HG02870 (cell line): ENCODE data around the gene CWF19L1.

Experiments
- ATAC-seq: cut with Tn5 transposase; IDR thresholded peaks from one replicate; pipeline ENCODE4 v1.9.1; 2021; ENCODE audit warnings: mild to moderate bottlenecking, moderate library complexity; ENCODE audit not compliant: unreplicated experiment

Gene CWF19L1

GRCh38 chr10:100184426-100184825 is 83.0 kb downstream of the CWF19L1 start:
- no peak for ATAC-seq

GRCh38 chr10:100183481-100183880 is 84.0 kb downstream of the CWF19L1 start:
- ATAC-seq = no peak

DNA sequence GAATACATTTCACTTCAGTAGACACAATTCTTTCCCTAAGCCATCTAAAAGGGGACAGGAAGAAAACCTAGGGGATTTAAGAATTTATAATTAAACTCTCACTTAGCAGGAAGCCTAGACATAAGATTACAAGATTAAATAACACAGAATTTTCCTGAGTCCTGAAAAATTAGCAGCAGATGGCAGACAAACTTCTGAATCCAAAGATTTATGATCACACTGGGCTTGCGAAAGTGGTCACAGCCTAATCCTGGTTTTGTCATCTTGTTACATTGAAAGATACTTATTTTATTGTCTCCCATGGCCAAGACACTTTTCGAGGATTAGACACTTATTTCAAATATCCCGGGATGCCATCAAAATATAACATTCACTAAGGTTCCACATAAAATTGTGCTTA is 84.5 kb downstream of the CWF19L1 start:
- no peak for ATAC-seq
